H1 (cell line): Measurements from ENCODE around the gene ANXA8L1. TPM values are rescaled to one million over a fixed set of nuclear protein-coding genes. Genes with fewer than 3 reads are reported as not detected.

ENCODE experiments used
- polyA plus RNA-seq, 7 experiments: library from polyadenylated mRNA; depleted of rRNA in 3 of 7; stranded (reverse) in 5 of 7; unstranded in 2 of 7; fragments of >200 nt in 5 of 7; fragments of 200-250 nt in 2 of 7; gene quantifications; 1 replicate in 5 of 7; 2 replicates in 1 of 7; 4 replicates in 1 of 7; pipeline versions ENCODE4 v1.2.1 to v1.2.3, GENCODE V29; 2011 to 2013; ENCODE audit warnings: missing spikeins in 2 of 7, mixed read lengths in 2 of 7
- total RNA-seq: library from RNA; stranded (reverse); fragmentation: NEBNext Ultra II Directional; extraction: Animal tissue kit (Norgen Biotek cat#: 25700); gene quantifications from 2 replicates; pipeline ENCODE4 v1.2.1, GENCODE V29; 2021

Gene ANXA8L1
- total and polyA plus RNA-seq, 2 of the 8 experiments (the other 6 are each of a cell fraction or from before 2014, with no cell fraction given): not detected

Other genes with a start within 250 kb of the ANXA8L1 start
- gene ANTXRL, start 88.8 kb upstream of the ANXA8L1 start, total RNA-seq: not detected in 2 replicates
- gene ANTXRL, start 88.8 kb upstream of the ANXA8L1 start, polyA plus RNA-seq (2011; rRNA removed): not detected in 2 replicates
- gene NPY4R, start 90.2 kb downstream of the ANXA8L1 start, total RNA-seq: not detected in 2 replicates
- gene NPY4R, start 90.2 kb downstream of the ANXA8L1 start, polyA plus RNA-seq (2011; rRNA removed): 0.03 and 0.15 TPM in 2 replicates
- 17.8 and 18.6 TPM in 2 replicates for gene GPRIN2, start 180.9 kb downstream of the ANXA8L1 start, total RNA-seq
- gene GPRIN2, start 180.9 kb downstream of the ANXA8L1 start, polyA plus RNA-seq (2011; rRNA removed): 14.3 and 19.7 TPM in 2 replicates
- gene SYT15, start 203.4 kb downstream of the ANXA8L1 start, total RNA-seq: 0.61 and 1.5 TPM in 2 replicates
- gene SYT15, start 203.4 kb downstream of the ANXA8L1 start, polyA plus RNA-seq (2011; rRNA removed): 0.39 and 0.58 TPM in 2 replicates